HFFc6 (cell line): ENCODE data around the gene GRID1. TPM values are rescaled to one million over a fixed set of nuclear protein-coding genes. Genes with fewer than 3 reads are reported as not detected.

Source experiments
- DNase-seq: peaks from one replicate; pipeline ENCODE4 v3.0.0-alpha.2; 2018
- H3K27ac Mint-ChIP-seq: 2 replicates; pipeline ENCODE4 v1.8.0; 2020; ENCODE audit warnings: mild to moderate bottlenecking, mixed read lengths
- H3K27me3 Mint-ChIP-seq: 2 replicates; pipeline ENCODE4 v1.8.0; 2021; ENCODE audit warnings: mild to moderate bottlenecking, moderate library complexity, mixed read lengths; ENCODE audit not compliant: insufficient read depth
- H3K36me3 Mint-ChIP-seq: 2 replicates; pipeline ENCODE4 v1.8.0; 2021; ENCODE audit warnings: low read depth, mixed read lengths
- H3K4me1 Mint-ChIP-seq: 2 replicates; pipeline ENCODE4 v1.8.0; 2020; ENCODE audit warnings: low read depth, mixed read lengths
- H3K4me3 Mint-ChIP-seq: 2 replicates; pipeline ENCODE4 v1.8.0; 2020; ENCODE audit warnings: mild to moderate bottlenecking, moderate library complexity, mixed read lengths
- H3K9me3 Mint-ChIP-seq: 2 replicates; pipeline ENCODE4 v1.8.0; 2020; ENCODE audit warnings: mild to moderate bottlenecking, mixed read lengths
- CTCF ChIP-seq: fragments of 200-600 bp; sonication (generic); IDR thresholded peaks from 2 replicates; pipeline ENCODE4 v1.5.0; 2021; ENCODE audit warnings: antibody characterized with exemption, mild to moderate bottlenecking
- total RNA-seq, 6 experiments: library from RNA; stranded (reverse); fragmentation: NEBNext Ultra II Directional; extraction: Animal tissue kit (Norgen Biotek cat#: 25700); gene quantifications; 2 replicates in 1 of 6; 3 replicates in 5 of 6; pipeline ENCODE4 v1.2.3, GENCODE V29; 2021

GRID1 gene
- total RNA-seq, 6 experiments from 2014 or later: not detected

GRCh38 chr10:86086418-86086817 is 280.2 kb downstream of the GRID1 start:
- H3K4me1 Mint-ChIP-seq: no peaks in the 10 kb centered on the region
- H3K27ac Mint-ChIP-seq: no peak overlapping the region
- no peak for TF ChIP-seq CTCF
- peaks cover 39% of the 10 kb centered on the region for H3K9me3 Mint-ChIP-seq
- peaks cover 4% of the 10 kb centered on the region; the same call in 1 of the 2 replicates for H3K36me3 Mint-ChIP-seq
- no peak for DNase-seq
- H3K27me3 Mint-ChIP-seq: no peaks in the 10 kb centered on the region
- no peak overlapping the region for H3K4me3 Mint-ChIP-seq

GRCh38 chr10:86085686-86086085 is 280.9 kb downstream of the GRID1 start:
- Mint-ChIP-seq H3K36me3 (peaks cover 4% of the 10 kb centered on the region; the same call in 1 of the 2 replicates), H3K9me3 (peaks cover 38% of the 10 kb centered on the region), H3K27me3 (no peaks in the 10 kb centered on the region), H3K27ac (no peak overlapping the region), H3K4me3 (no peak overlapping the region), H3K4me1 (no peaks in the 10 kb centered on the region)
- DNase-seq: no peak
- no peak for TF ChIP-seq CTCF

GRCh38 chr10:86085136-86085535 is 281.5 kb downstream of the GRID1 start:
- H3K4me1 Mint-ChIP-seq: no peaks in the 10 kb centered on the region
- peaks cover 4% of the 10 kb centered on the region; the same call in 1 of the 2 replicates for H3K36me3 Mint-ChIP-seq
- DNase-seq: no peak
- no peak overlapping the region for H3K27ac Mint-ChIP-seq
- no peaks in the 10 kb centered on the region for H3K27me3 Mint-ChIP-seq
- no peak overlapping the region for H3K4me3 Mint-ChIP-seq
- TF ChIP-seq CTCF: no peak
- H3K9me3 Mint-ChIP-seq: peaks cover 33% of the 10 kb centered on the region

- Mint-ChIP-seq H3K27me3 (peaks cover 2% of the 10 kb centered on the region; the same call in 1 of the 2 replicates), H3K36me3 (peaks cover 4% of the 10 kb centered on the region; the same call in 1 of the 2 replicates), H3K4me3 (no peak overlapping the region), H3K27ac (no peak overlapping the region), H3K4me1 (no peaks in the 10 kb centered on the region), H3K9me3 (peaks cover 36% of the 10 kb centered on the region)
- no peak for TF ChIP-seq CTCF
- DNase-seq: no peak
Measured at GRCh38 chr10:86084585-86084984, 282.0 kb downstream of the GRID1 start.

GRCh38 chr10:86083664-86084175 is 282.9 kb downstream of the GRID1 start:
- H3K4me3 Mint-ChIP-seq: no peak overlapping the region
- peaks cover 34% of the 10 kb centered on the region for H3K9me3 Mint-ChIP-seq
- no peak for DNase-seq
- no peaks in the 10 kb centered on the region; the same call in 1 of the 2 replicates for H3K36me3 Mint-ChIP-seq
- no peaks in the 10 kb centered on the region for H3K4me1 Mint-ChIP-seq
- no peak overlapping the region for H3K27ac Mint-ChIP-seq
- TF ChIP-seq CTCF: no peak
- H3K27me3 Mint-ChIP-seq: peaks cover 4% of the 10 kb centered on the region; the same call in 1 of the 2 replicates
